ENCODE data around the gene PSMD5. TPM values are rescaled to one million over a fixed set of nuclear protein-coding genes. Genes with fewer than 3 reads are reported as not detected.

Gene PSMD5
- total RNA-seq, result 10 to 100 TPM; 52.3 to 55.3 TPM

GRCh38 chr9:120842685-120843485 lies at the start of gene PSMD5:
TSS of gene PSMD5 (minus strand) at chr9:120842922. CDS start at chr9:120842909, 13 bp downstream.
- TF ChIP-seq CTCF (IDR thresholded peaks at IDR 0.05), result no peak
- intact Hi-C loops (cut with micrococcal nuclease), result loop anchor here (5.0 to 10.0 kb wide), 2 partner anchors 52 to 86 kb away; no protein-coding TSS in a partner anchor
- peak within 1 kb of the TSS; percentile 95 for H3K27ac Mint-ChIP-seq
- ChIA-PET CTCF (interaction anchor here (0.8 to 1.3 kb wide), 2 partner anchors 82 to 84 kb away, joined by 3 to 4 read pairs; partner anchors contain the start of gene TRAF1), POLR2A (interaction anchor here (0.6 to 17.0 kb wide), 27 partner anchors 9 to 352 kb away, joined by 3 to 231 read pairs (median 5); partner anchors contain the start of genes FBXW2, PHF19 and TRAF1)
- no peaks in the 10 kb centered on the region for H3K9me3 Mint-ChIP-seq
- no peaks in the 10 kb centered on the region for H3K27me3 Mint-ChIP-seq
- DNase-seq (peak; percentile 100), ATAC-seq (peak; percentile 90)
- peaks cover 71% of the 10 kb centered on the region for H3K4me1 Mint-ChIP-seq (ENCODE audit: low read depth)
- H3K36me3 Mint-ChIP-seq (ENCODE audit: low read depth), result peaks cover 78% of the 10 kb centered on the region
- peak within 1 kb of the TSS; percentile 98 for H3K4me3 Mint-ChIP-seq

GRCh38 chr9:120891884-120892747 lies 49.4 kb upstream of the PSMD5 start:
- DNase-seq, result peak; percentile 65
- ChIA-PET POLR2A (interaction anchor here (1.4 to 67.1 kb wide), 7 partner anchors 3 to 177 kb away, joined by 3 to 2439 read pairs (median 5); partner anchors contain the start of genes FBXW2, PHF19, PSMD5 and TRAF1), CTCF (interaction anchor here (0.9 to 2.0 kb wide), 6 partner anchors 11 to 137 kb away, joined by 4 to 6 read pairs (median 5); no protein-coding TSS in a partner anchor)
- Mint-ChIP-seq H3K9me3 (peaks cover 3% of the 10 kb centered on the region), H3K36me3 (ENCODE audit: low read depth) (peaks cover 47% of the 10 kb centered on the region), H3K4me1 (ENCODE audit: low read depth) (peaks cover 79% of the 10 kb centered on the region), H3K27ac (peak overlapping the region; percentile 98), H3K27me3 (no peaks in the 10 kb centered on the region), H3K4me3 (peak overlapping the region; percentile 79)
- intact Hi-C loops (cut with micrococcal nuclease), result loop anchor here (2.0 to 10.0 kb wide), 3 partner anchors 15 to 47 kb away; partner anchors contain the start of genes PHF19, PSMD5 and TRAF1
- peak; percentile 18 for ATAC-seq
- TF ChIP-seq CTCF (IDR thresholded peaks at IDR 0.05), result no peak

GRCh38 chr9:120891245-120891883 lies 48.6 kb upstream of the PSMD5 start:
- DNase-seq, result peak; percentile 89
- H3K36me3 Mint-ChIP-seq (ENCODE audit: low read depth), result peaks cover 41% of the 10 kb centered on the region
- H3K4me3 Mint-ChIP-seq, result peak overlapping the region; percentile 79
- CTCF ChIA-PET, result interaction anchor here (0.7 to 4.2 kb wide), 8 partner anchors 10 to 136 kb away, joined by 3 to 30 read pairs (median 4); partner anchors contain the start of gene PHF19
- no peaks in the 10 kb centered on the region for H3K27me3 Mint-ChIP-seq
- peak; percentile 60 for ATAC-seq
- intact Hi-C loops (cut with micrococcal nuclease), result loop anchor here (5.0 to 10.0 kb wide), 2 partner anchors 36 to 47 kb away; partner anchors contain the start of genes PSMD5 and TRAF1
- H3K27ac Mint-ChIP-seq, result peak overlapping the region; percentile 98
- POLR2A ChIA-PET, result interaction anchor here (1.7 to 67.1 kb wide), 4 partner anchors 3 to 48 kb away, joined by 5 to 2439 read pairs (median 1235); partner anchors contain the start of genes PHF19, PSMD5 and TRAF1
- no peak for TF ChIP-seq CTCF (IDR thresholded peaks at IDR 0.05)
- peaks cover 78% of the 10 kb centered on the region for H3K4me1 Mint-ChIP-seq (ENCODE audit: low read depth)
- H3K9me3 Mint-ChIP-seq, result peaks cover 3% of the 10 kb centered on the region

All from activated CD8-positive, alpha-beta T cell treated with anti-CD3 and anti-CD28 coated beads for 36 hours (primary cell).